HepG2 (cell line): Measurements from ENCODE around the gene ARHGEF40. TPM values are rescaled to one million over a fixed set of nuclear protein-coding genes. Genes with fewer than 3 reads are reported as not detected.

ENCODE experiments used
- AHR ChIP-seq: IDR thresholded peaks from 2 replicates; pipeline ENCODE4 v1.6.1; 2018; ENCODE audit warnings: missing genetic modification reagents, missing compliant biosample characterization
- ARNTL ChIP-seq: sonication (generic); formaldehyde crosslinking; IDR thresholded peaks from 2 replicates; pipeline ENCODE4 v1.4.0; 2020; ENCODE audit warnings: mild to moderate bottlenecking, missing genetic modification reagents
- ATF4 ChIP-seq, 2 experiments: fragments of 450-650 bp in 1 of 2; sonication (generic) in 1 of 2; formaldehyde crosslinking; IDR thresholded peaks; 2 replicates each; pipeline versions ENCODE4 v1.5.0 to v1.8.0; 2020 to 2022; ENCODE audit warnings: mild to moderate bottlenecking in 1 of 2, missing genetic modification reagents in 1 of 2
- CCDC6 ChIP-seq: sonication (generic); formaldehyde crosslinking; IDR thresholded peaks from 2 replicates; pipeline ENCODE4 v1.8.1; 2022; ENCODE audit warnings: mild to moderate bottlenecking, missing genetic modification reagents, moderate library complexity
- DPF2 ChIP-seq: sonication (generic); formaldehyde crosslinking; IDR thresholded peaks from 2 replicates; pipeline ENCODE4 v1.4.0; 2020; ENCODE audit warnings: mild to moderate bottlenecking, low read depth, missing genetic modification reagents, borderline replicate concordance
- FOXK1 ChIP-seq: sonication (generic); formaldehyde crosslinking; IDR thresholded peaks from 2 replicates; pipeline ENCODE4 v1.4.0; 2020; ENCODE audit warnings: low read depth, missing genetic modification reagents, borderline replicate concordance
- HBP1 ChIP-seq: IDR thresholded peaks from 2 replicates; pipeline ENCODE4 v1.6.1; 2016; ENCODE audit warnings: low read depth, control low read depth
- HOXA3 ChIP-seq: sonication (generic); formaldehyde crosslinking; IDR thresholded peaks from 2 replicates; pipeline ENCODE4 v1.5.0; 2020; ENCODE audit warnings: missing genetic modification reagents
- KMT2B ChIP-seq: IDR thresholded peaks from 2 replicates; pipeline ENCODE4 v1.6.1; 2016; ENCODE audit warnings: missing genetic modification reagents, missing compliant biosample characterization
- MIER2 ChIP-seq: IDR thresholded peaks from 2 replicates; pipeline ENCODE4 v1.6.1; 2016; ENCODE audit warnings: missing biosample characterization, missing genetic modification reagents
- REXO4 ChIP-seq: sonication (generic); formaldehyde crosslinking; IDR thresholded peaks from 2 replicates; pipeline ENCODE4 v1.8.0; 2022; ENCODE audit warnings: missing genetic modification reagents, mild to moderate bottlenecking, borderline replicate concordance
- SUZ12 ChIP-seq: fragments of 150-350 bp; IDR thresholded peaks from 2 replicates; pipeline ENCODE4 v1.6.1; 2014; ENCODE audit warnings: low read depth, low read length
- TBX2 ChIP-seq: sonication (generic); formaldehyde crosslinking; IDR thresholded peaks from 2 replicates; pipeline ENCODE4 v1.5.0; 2020; ENCODE audit warnings: missing genetic modification reagents, mild to moderate bottlenecking, borderline replicate concordance
- TRIM24 ChIP-seq: sonication (generic); formaldehyde crosslinking; IDR thresholded peaks from 2 replicates; pipeline ENCODE4 v1.8.0; 2022; ENCODE audit warnings: mild to moderate bottlenecking, missing genetic modification reagents
- ZBTB25 ChIP-seq: IDR thresholded peaks from 2 replicates; pipeline ENCODE4 v1.6.1; 2018; ENCODE audit warnings: missing genetic modification reagents
- ZNF274 ChIP-seq: sonication (generic); formaldehyde crosslinking; IDR thresholded peaks from 2 replicates; pipeline ENCODE4 v1.5.1; 2020; ENCODE audit warnings: mild to moderate bottlenecking, missing genetic modification reagents
- ZNF383 ChIP-seq: sonication (generic); formaldehyde crosslinking; IDR thresholded peaks from 2 replicates; pipeline ENCODE4 v1.4.0; 2020; ENCODE audit warnings: missing genetic modification reagents, mild to moderate bottlenecking, borderline replicate concordance
- ZNF547 ChIP-seq: sonication (generic); formaldehyde crosslinking; IDR thresholded peaks from 2 replicates; pipeline ENCODE4 v1.5.1; 2020; ENCODE audit warnings: mild to moderate bottlenecking, missing genetic modification reagents
- ZNF549 ChIP-seq: sonication (generic); formaldehyde crosslinking; IDR thresholded peaks from 2 replicates; pipeline ENCODE4 v1.5.0; 2020; ENCODE audit warnings: missing genetic modification reagents
- ZNF639 ChIP-seq: conservative IDR thresholded peaks from 2 replicates; pipeline ENCODE4 v1.6.1; 2018; ENCODE audit warnings: missing genetic modification reagents
- ZNF644 ChIP-seq: IDR thresholded peaks from 2 replicates; pipeline ENCODE4 v1.6.1; 2016; ENCODE audit warnings: low read depth
- ZNF883 ChIP-seq: sonication (generic); formaldehyde crosslinking; IDR thresholded peaks from 2 replicates; pipeline ENCODE4 v1.5.1; 2020; ENCODE audit warnings: mild to moderate bottlenecking, missing genetic modification reagents; ENCODE audit errors: not compliant biosample characterization
- polyA plus RNA-seq, 8 experiments: library from polyadenylated mRNA; depleted of rRNA in 3 of 8; stranded (reverse) in 7 of 8; unstranded in 1 of 8; fragments of >200 nt; fragmentation: Illumina TruSeq in 4 of 8; extraction: Trizol in 4 of 8; gene quantifications; 2 replicates each; pipeline versions ENCODE4 v1.2.1 to v1.2.3, GENCODE V29; 2011 to 2016; ENCODE audit warnings: low read depth in 4 of 8, missing spikeins in 1 of 8, mixed read lengths in 1 of 8; ENCODE audit not compliant: insufficient read depth in 1 of 8
- total RNA-seq, 5 experiments: library from RNA; depleted of rRNA; stranded (reverse); fragments of >200 nt; fragmentation: Illumina TruSeq; extraction: Trizol; gene quantifications; 2 replicates each; pipeline ENCODE4 v1.2.3, GENCODE V29; 2016; ENCODE audit warnings: low read depth in 1 of 5
- TF ChIP-seq, protein P1 (sequence below): sonication (generic); formaldehyde crosslinking; IDR thresholded peaks from 2 replicates; pipeline ENCODE4 v1.4.0; 2020; ENCODE audit warnings: mild to moderate bottlenecking, missing genetic modification reagents

The ARHGEF40 gene
- total and polyA plus RNA-seq, 2 of the 13 experiments (the other 11 are each of a cell fraction or from before 2014, with no cell fraction given): 28.1 to 78.1 TPM

GRCh38 chr14:21056520-21057163 lies 13.5 kb upstream of the ARHGEF40 start (continued):
- TF ChIP-seq, protein P1, sequence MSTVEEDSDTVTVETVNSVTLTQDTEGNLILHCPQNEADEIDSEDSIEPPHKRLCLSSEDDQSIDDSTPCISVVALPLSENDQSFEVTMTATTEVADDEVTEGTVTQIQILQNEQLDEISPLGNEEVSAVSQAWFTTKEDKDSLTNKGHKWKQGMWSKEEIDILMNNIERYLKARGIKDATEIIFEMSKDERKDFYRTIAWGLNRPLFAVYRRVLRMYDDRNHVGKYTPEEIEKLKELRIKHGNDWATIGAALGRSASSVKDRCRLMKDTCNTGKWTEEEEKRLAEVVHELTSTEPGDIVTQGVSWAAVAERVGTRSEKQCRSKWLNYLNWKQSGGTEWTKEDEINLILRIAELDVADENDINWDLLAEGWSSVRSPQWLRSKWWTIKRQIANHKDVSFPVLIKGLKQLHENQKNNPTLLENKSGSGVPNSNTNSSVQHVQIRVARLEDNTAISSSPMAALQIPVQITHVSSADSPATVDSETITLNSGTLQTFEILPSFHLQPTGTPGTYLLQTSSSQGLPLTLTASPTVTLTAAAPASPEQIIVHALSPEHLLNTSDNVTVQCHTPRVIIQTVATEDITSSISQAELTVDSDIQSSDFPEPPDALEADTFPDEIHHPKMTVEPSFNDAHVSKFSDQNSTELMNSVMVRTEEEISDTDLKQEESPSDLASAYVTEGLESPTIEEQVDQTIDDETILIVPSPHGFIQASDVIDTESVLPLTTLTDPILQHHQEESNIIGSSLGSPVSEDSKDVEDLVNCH (CRISPR knock-in tag): 0 out of 2 replicates have a peak, but pooled peaks have one; percentile 9
- TF ChIP-seq HOXA3: no peak
- TF ChIP-seq REXO4 (CRISPR knock-in tag): no peak
- no peak for TF ChIP-seq CCDC6 (CRISPR knock-in tag)
- peak; percentile 47; the same call in 1 of the 2 replicates for TF ChIP-seq ZNF644 (CRISPR knock-in tag)
- TF ChIP-seq DPF2 (CRISPR knock-in tag): peak; percentile 26; the same call in 1 of the 2 replicates
- TF ChIP-seq ZNF547: no peak
- no peak for TF ChIP-seq SUZ12
- no peak for TF ChIP-seq ZNF274
- no peak for TF ChIP-seq ZBTB25 (CRISPR knock-in tag)
- TF ChIP-seq FOXK1 (CRISPR knock-in tag): no peak
- peak; percentile 38 for TF ChIP-seq ZNF883
- no peak for TF ChIP-seq AHR
- no peak for TF ChIP-seq HBP1 (CRISPR knock-in tag)
- no peak for TF ChIP-seq TRIM24
- TF ChIP-seq ZNF383: no peak
- no peak for TF ChIP-seq KMT2B
- no peak for TF ChIP-seq ZNF639 (CRISPR knock-in tag)
- no peak for TF ChIP-seq ARNTL (CRISPR knock-in tag)
- no peak for TF ChIP-seq ZNF549
- no peak for TF ChIP-seq ATF4 (CRISPR knock-in tag; IDR thresholded peaks at IDR 0.05)
- 0 out of 2 replicates have a peak, but pooled peaks have one; percentile 19 for TF ChIP-seq TBX2 (CRISPR knock-in tag)
- TF ChIP-seq MIER2: no peak
